Activated naive CD8-positive, alpha-beta T cell treated with anti-CD3 and anti-CD28 coated beads, Interleukin-2, amount 50 U/mL, for 24 hours (primary cell): ENCODE results near the gene MYBPH.

Source experiments
- ATAC-seq: fragments of 150-1000 bp; cut with Tn5 transposase; one replicate; pipeline ENCODE4 v1.10.0; 2021
- DNase-seq: peaks from one replicate; pipeline ENCODE4 v3.0.0; 2021
- H3K27ac Mint-ChIP-seq: one replicate; pipeline ENCODE4 v1.8.0; 2021; ENCODE audit warnings: mild to moderate bottlenecking, mixed read lengths
- H3K27me3 Mint-ChIP-seq: one replicate; pipeline ENCODE4 v1.8.0; 2021; ENCODE audit warnings: mixed read lengths
- H3K36me3 Mint-ChIP-seq: one replicate; pipeline ENCODE4 v1.8.0; 2021; ENCODE audit warnings: low read depth, mixed read lengths
- H3K4me1 Mint-ChIP-seq: one replicate; pipeline ENCODE4 v1.8.0; 2021; ENCODE audit warnings: mixed read lengths
- H3K4me3 Mint-ChIP-seq: one replicate; pipeline ENCODE4 v1.8.0; 2021; ENCODE audit warnings: mild to moderate bottlenecking, moderate library complexity, mixed read lengths
- H3K9me3 Mint-ChIP-seq: one replicate; pipeline ENCODE4 v1.8.0; 2021; ENCODE audit warnings: mixed read lengths

MYBPH gene

GRCh38 chr1:203133970-203134725 lies 41.5 kb downstream of the MYBPH start:
- peaks cover 12% of the 10 kb centered on the region for H3K27me3 Mint-ChIP-seq
- H3K36me3 Mint-ChIP-seq = no peaks in the 10 kb centered on the region
- H3K4me3 Mint-ChIP-seq = no peak overlapping the region
- peaks cover 4% of the 10 kb centered on the region for H3K4me1 Mint-ChIP-seq
- no peak for ATAC-seq
- no peaks in the 10 kb centered on the region for H3K9me3 Mint-ChIP-seq
- DNase-seq = no peak
- H3K27ac Mint-ChIP-seq = no peak overlapping the region

DNA sequence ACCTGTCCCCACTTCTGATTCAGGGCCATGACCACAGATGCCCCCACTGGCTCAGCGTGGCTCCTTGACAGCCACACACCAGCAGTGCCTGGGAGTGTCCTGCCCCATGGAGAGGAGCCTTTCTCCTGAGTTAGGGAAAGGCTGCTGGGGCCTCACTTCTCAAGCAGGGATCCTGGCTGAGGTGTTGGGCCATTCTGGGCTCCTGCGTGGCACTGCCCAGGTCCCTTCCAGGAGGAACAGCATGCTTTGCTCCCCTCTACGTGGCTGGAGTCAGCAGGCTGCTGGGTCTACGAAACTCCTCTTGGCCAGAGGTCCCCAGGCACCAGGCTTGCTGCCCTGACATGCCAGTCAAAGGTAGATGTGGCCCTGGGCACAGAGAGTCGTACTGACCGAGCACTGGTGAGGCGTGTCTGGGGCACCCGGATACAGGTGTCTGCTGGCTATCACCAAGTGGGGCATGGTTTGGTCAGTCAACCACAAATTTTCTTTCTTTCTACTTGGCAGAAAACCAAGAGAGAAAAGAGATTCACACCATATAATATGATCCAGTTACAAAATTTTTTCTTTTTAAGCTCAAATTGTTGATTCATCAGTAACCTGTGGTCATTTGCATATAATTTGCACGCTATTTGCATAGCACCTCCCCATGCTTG lies 44.0 kb downstream of the MYBPH start:
- H3K27ac Mint-ChIP-seq = no peak overlapping the region
- H3K27me3 Mint-ChIP-seq = peaks cover 31% of the 10 kb centered on the region
- H3K36me3 Mint-ChIP-seq = no peaks in the 10 kb centered on the region
- no peak overlapping the region for H3K4me3 Mint-ChIP-seq
- DNase-seq (no peak), ATAC-seq (no peak)
- H3K9me3 Mint-ChIP-seq = no peaks in the 10 kb centered on the region
- peaks cover 10% of the 10 kb centered on the region for H3K4me1 Mint-ChIP-seq

GRCh38 chr1:203130358-203130985 lies 45.2 kb downstream of the MYBPH start:
- H3K4me3 Mint-ChIP-seq = no peak overlapping the region
- H3K27me3 Mint-ChIP-seq = peaks cover 39% of the 10 kb centered on the region
- no peaks in the 10 kb centered on the region for H3K36me3 Mint-ChIP-seq
- ATAC-seq (no peak), DNase-seq (no peak)
- peaks cover 5% of the 10 kb centered on the region for H3K4me1 Mint-ChIP-seq
- no peaks in the 10 kb centered on the region for H3K9me3 Mint-ChIP-seq
- H3K27ac Mint-ChIP-seq = no peak overlapping the region

- H3K4me1 Mint-ChIP-seq = peaks cover 5% of the 10 kb centered on the region
- no peak overlapping the region for H3K27ac Mint-ChIP-seq
- no peak for DNase-seq
- H3K9me3 Mint-ChIP-seq = no peaks in the 10 kb centered on the region
- no peak for ATAC-seq
- peaks cover 47% of the 10 kb centered on the region for H3K27me3 Mint-ChIP-seq
- H3K36me3 Mint-ChIP-seq = no peaks in the 10 kb centered on the region
- H3K4me3 Mint-ChIP-seq = no peak overlapping the region
Observed at GRCh38 chr1:203129501-203130231, 46.0 kb downstream of the MYBPH start.

- no peaks in the 10 kb centered on the region for H3K9me3 Mint-ChIP-seq
- H3K27me3 Mint-ChIP-seq = peaks cover 50% of the 10 kb centered on the region
- ATAC-seq (peak; percentile 13), DNase-seq (no peak)
- H3K36me3 Mint-ChIP-seq = no peaks in the 10 kb centered on the region
- no peak overlapping the region for H3K4me3 Mint-ChIP-seq
- H3K4me1 Mint-ChIP-seq = peaks cover 5% of the 10 kb centered on the region
- H3K27ac Mint-ChIP-seq = no peak overlapping the region
Observed at GRCh38 chr1:203128716-203129500, 46.7 kb downstream of the MYBPH start.

DNA sequence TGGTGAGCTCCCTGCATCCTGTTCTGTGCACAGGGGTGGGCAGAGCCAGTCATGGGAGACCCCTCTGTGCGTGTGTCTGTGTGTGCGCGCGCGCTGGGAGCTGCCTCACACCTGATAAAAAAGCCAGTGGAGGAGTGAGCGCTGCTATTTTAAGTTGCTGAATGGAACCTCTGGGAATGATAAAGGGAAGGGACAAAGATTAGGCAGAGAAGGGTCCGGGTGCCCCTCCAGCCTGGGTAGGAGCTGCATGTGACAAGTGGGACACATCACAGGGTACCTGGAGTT lies 47.3 kb downstream of the MYBPH start:
- Mint-ChIP-seq H3K27ac (no peak overlapping the region), H3K27me3 (peaks cover 55% of the 10 kb centered on the region), H3K4me3 (no peak overlapping the region), H3K9me3 (no peaks in the 10 kb centered on the region), H3K36me3 (no peaks in the 10 kb centered on the region), H3K4me1 (peaks cover 5% of the 10 kb centered on the region)
- ATAC-seq = no peak
- no peak for DNase-seq

DNA sequence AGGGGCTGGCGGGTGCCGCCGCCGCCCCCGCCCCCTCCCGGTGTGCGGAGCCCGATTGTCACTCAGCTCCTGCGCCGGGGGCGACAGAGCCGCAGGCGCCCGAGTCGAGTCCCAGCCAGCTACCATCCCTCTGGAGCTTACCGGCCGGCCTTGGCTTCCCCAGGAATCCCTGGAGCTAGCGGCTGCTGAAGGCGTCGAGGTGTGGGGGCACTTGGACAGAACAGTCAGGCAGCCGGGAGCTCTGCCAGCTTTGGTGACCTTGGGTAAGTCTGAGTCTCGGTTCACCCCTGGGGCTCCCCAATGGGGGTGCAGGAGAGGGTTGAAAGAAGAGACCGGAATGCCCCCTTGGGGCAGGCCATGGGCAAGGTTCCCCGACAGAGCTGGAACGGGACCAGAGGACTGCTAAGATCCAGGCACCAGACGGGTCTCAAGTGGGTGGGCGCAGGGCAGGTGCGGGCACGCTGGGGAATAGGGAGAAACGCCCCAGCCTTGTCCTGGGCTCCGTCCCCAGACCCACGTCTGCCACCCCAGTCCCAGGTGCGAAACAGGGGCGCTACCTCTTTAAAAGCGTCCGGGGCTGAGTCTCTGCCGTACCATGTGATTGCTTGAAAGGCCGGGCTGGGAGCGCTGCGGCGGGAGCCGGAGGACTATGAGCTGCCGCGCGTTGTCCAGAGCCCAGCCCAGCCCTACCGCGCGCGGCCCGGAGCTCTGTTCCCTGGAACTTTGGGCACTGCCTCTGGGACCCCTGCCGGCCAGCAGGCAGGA lies 47.8 kb downstream of the MYBPH start, which contains the start of gene ADORA1:
Gene ADORA1 (plus strand): TSS at position 61 of the 765 bp plus-strand sequence. CDS start 1,116 bp downstream, outside the sequence.
- Mint-ChIP-seq H3K4me3 (no peak within 1 kb of the TSS), H3K4me1 (peaks cover 5% of the 10 kb centered on the region), H3K27me3 (peaks cover 55% of the 10 kb centered on the region), H3K27ac (no peak within 1 kb of the TSS), H3K36me3 (no peaks in the 10 kb centered on the region), H3K9me3 (no peaks in the 10 kb centered on the region)
- DNase-seq (peak; percentile 8), ATAC-seq (peak; percentile 26)

DNA sequence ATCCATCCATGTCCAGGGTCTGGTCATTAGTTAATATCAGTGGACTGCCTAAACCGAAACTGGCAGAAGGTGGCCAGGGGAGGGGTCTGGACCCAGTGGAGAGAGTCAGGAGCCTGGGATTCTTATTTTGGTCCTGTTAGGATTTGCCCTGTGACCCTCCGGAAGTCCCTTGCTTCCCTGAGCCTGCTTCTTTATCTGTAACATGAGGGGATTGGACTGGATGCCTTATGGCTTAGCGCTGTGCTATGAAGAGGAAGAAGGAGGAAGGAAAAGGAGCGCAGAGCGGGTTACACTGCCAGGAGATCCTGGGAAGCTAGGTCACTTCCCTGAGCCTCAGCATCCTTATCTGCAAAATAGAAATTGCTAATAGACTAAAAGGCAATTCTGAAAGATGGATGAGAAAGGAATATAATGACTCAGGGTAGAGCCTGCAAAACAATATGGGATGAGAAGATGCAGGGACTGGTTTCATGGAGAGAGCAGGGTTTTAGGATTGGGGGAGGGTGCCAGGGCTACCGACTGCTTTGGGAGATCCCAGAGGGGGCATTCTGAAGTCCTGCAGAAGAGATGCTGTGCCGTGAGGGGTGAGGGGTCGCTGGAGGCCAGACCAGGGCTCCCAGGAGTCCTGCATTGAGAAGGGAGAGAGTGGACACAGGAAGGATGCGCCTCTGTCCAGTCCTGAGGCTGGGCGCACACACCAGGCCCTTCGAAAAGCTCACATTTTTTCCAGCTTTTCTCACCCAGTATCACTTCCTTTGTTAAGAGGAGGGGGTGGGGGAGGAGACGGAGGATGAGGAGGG lies 48.6 kb downstream of the MYBPH start:
- Mint-ChIP-seq H3K36me3 (no peaks in the 10 kb centered on the region), H3K4me1 (peaks cover 5% of the 10 kb centered on the region), H3K4me3 (no peak overlapping the region), H3K27me3 (peaks cover 55% of the 10 kb centered on the region), H3K9me3 (no peaks in the 10 kb centered on the region), H3K27ac (no peak overlapping the region)
- no peak for ATAC-seq
- DNase-seq = no peak

DNA sequence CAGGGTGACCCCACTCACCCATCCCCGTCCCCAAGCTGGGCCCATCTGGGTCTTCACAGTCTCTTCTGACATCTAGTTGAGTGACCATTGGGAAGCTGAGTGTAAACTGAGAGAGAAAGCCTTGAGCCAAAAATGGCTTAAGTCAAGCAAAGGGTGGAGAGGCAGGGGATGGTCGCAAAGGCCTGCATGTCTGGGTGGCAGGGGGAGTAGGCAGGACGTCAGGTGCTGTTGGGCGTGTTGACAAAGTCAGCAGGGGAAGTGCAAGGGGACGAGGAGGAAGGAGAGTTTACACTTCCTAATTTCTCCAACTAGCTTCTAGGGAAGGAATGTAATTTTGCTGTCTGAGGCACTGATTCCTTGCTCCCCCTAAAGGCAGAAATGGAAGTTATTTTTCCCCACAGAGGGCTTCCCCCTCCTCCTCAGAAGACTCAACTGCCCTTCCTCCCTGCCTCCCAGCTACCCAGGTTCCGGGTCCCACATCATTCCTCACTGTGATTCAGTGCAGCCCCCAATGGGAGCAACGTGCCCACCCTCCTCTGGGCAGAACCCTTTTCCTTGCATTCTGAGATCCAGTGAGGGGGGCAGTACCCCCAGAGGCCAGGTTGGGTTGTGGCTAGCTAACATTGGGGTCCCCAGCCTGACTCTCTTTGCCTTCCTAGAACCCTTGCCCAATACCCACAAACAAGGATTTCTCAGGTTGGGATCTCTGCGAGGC lies 49.3 kb downstream of the MYBPH start:
- Mint-ChIP-seq H3K4me1 (peaks cover 5% of the 10 kb centered on the region), H3K9me3 (no peaks in the 10 kb centered on the region), H3K36me3 (no peaks in the 10 kb centered on the region), H3K4me3 (no peak overlapping the region), H3K27ac (no peak overlapping the region), H3K27me3 (peaks cover 61% of the 10 kb centered on the region)
- ATAC-seq (no peak), DNase-seq (no peak)

DNA sequence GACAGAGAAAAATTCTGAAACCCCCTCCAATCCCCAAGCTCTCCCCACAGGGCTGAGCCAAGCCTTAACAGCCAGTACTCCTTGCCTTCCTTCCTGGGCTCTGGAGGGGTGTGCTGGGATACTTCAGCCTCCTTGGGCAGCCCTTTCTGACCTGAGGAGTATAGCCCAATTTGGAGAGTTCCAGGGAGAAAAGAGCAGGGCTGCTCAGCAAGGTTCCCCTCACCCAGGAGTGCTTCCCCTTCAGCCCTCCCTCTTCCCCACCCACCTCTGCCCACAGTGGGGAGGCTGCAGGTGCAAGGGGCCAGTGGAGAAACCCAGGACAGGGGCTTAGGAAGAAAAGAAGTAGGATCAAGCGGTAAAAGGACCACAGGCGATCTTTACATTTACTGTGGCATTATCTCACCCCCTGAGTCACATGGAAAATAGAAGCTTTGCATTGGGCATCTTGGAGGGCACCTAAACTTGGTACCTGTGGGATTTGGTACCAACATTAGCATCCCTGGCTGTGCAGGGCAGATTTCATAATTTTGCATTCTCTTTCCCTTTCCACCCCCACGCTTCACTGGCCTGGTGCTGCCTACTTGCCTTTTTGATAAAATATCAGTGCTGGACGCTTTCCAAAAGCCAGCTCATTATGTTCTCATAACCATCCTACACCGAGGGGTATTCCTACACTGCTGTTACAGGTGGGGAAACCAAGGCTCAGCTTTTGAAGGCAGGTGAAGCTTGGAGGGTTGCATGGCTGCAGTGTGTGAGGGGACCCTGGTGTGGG lies 50.9 kb downstream of the MYBPH start:
- Mint-ChIP-seq H3K9me3 (no peaks in the 10 kb centered on the region), H3K36me3 (no peaks in the 10 kb centered on the region), H3K27me3 (peaks cover 71% of the 10 kb centered on the region), H3K4me3 (no peak overlapping the region), H3K4me1 (peaks cover 9% of the 10 kb centered on the region), H3K27ac (no peak overlapping the region)
- ATAC-seq (no peak), DNase-seq (no peak)

GRCh38 chr1:203124011-203124410 lies 51.6 kb downstream of the MYBPH start:
- Mint-ChIP-seq H3K36me3 (no peaks in the 10 kb centered on the region), H3K9me3 (no peaks in the 10 kb centered on the region), H3K27ac (no peak overlapping the region), H3K27me3 (peaks cover 67% of the 10 kb centered on the region), H3K4me1 (peaks cover 9% of the 10 kb centered on the region), H3K4me3 (no peak overlapping the region)
- DNase-seq (no peak), ATAC-seq (no peak)

DNA sequence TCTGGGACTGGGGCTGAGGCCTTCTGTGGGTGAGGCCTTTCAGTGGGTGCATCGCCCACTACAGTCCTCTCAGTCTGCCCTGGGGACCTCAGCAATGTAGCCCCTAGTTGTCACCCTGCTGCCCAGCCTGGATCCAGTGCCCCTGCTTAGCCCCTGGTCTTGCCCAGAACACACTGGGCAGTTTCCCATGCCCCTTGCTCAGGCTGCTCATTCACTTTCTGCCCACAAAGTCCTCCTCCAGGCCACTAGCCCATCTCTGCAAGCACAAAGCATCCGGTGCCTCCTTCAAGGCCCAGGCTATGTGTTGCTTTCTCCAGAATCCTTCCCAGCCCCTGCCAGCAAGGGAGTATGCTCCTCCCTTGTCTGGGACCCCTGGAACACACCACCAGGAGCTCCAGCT lies 53.5 kb downstream of the MYBPH start:
- no peak overlapping the region for H3K27ac Mint-ChIP-seq
- peaks cover 7% of the 10 kb centered on the region for H3K4me1 Mint-ChIP-seq
- H3K9me3 Mint-ChIP-seq = no peaks in the 10 kb centered on the region
- ATAC-seq (no peak), DNase-seq (no peak)
- H3K36me3 Mint-ChIP-seq = no peaks in the 10 kb centered on the region
- peaks cover 57% of the 10 kb centered on the region for H3K27me3 Mint-ChIP-seq
- no peak overlapping the region for H3K4me3 Mint-ChIP-seq
